GM23338 (cell line): ENCODE data around the gene SSTR5. TPM values are rescaled to one million over a fixed set of nuclear protein-coding genes. Genes with fewer than 3 reads are reported as not detected.

Experiments used
- CREB1 ChIP-seq: fragments of 250-450 bp; sonication (Bioruptor Pico); IDR thresholded peaks from 2 replicates; pipeline ENCODE4 v1.5.0; 2020; ENCODE audit warnings: low read depth, mild to moderate bottlenecking, moderate library complexity
- EZH2 ChIP-seq: fragments of 200-600 bp; sonication (generic); IDR thresholded peaks from one replicate; pipeline ENCODE4 v1.8.0; 2017; ENCODE audit warnings: antibody characterized with exemption, mild to moderate bottlenecking, low read depth; ENCODE audit not compliant: unreplicated experiment
- EZH2phosphoT487 ChIP-seq: fragments of 200-600 bp; sonication (generic); IDR thresholded peaks from one replicate; pipeline ENCODE4 v1.8.1; 2018; ENCODE audit warnings: antibody characterized with exemption; ENCODE audit not compliant: unreplicated experiment
- JUNB ChIP-seq: IDR thresholded peaks from one replicate; pipeline ENCODE4 v1.6.1; 2016; ENCODE audit warnings: antibody characterized with exemption; ENCODE audit not compliant: unreplicated experiment
- NANOG ChIP-seq: IDR thresholded peaks from 2 replicates; pipeline ENCODE4 v1.6.1; 2016; ENCODE audit warnings: antibody characterized with exemption, borderline replicate concordance
- POLR2AphosphoS5 ChIP-seq: IDR thresholded peaks from 2 replicates; pipeline ENCODE4 v1.6.1; 2016; ENCODE audit warnings: antibody characterized with exemption, low read depth
- STAT1 ChIP-seq: IDR thresholded peaks from one replicate; pipeline ENCODE4 v1.6.1; 2016; ENCODE audit warnings: antibody characterized with exemption; ENCODE audit not compliant: unreplicated experiment
- ZNF114 ChIP-seq: fragments of 250-450 bp; sonication (Bioruptor Pico); IDR thresholded peaks from 2 replicates; pipeline ENCODE4 v1.5.0; 2020; ENCODE audit warnings: mild to moderate bottlenecking, moderate library complexity
- ZNF331 ChIP-seq: fragments of 250-450 bp; sonication (Bioruptor Pico); IDR thresholded peaks from 2 replicates; pipeline ENCODE4 v1.5.0; 2020; ENCODE audit warnings: low read depth, mild to moderate bottlenecking, moderate library complexity
- polyA plus RNA-seq: library from polyadenylated mRNA; unstranded; fragments of >200 nt; fragmentation: Nextera tagmentation; extraction: Ambion mirVana; gene quantifications from 2 replicates; pipeline ENCODE4 v1.2.1, GENCODE V29; 2016
- total RNA-seq: library from RNA; depleted of rRNA; stranded (reverse); fragments of >200 nt; shearing (Covaris generic); gene quantifications from 2 replicates; pipeline ENCODE4 v1.2.3, GENCODE V29; 2014
- TF ChIP-seq, protein P1 (sequence below): fragments of 250-450 bp; sonication (Bioruptor Pico); IDR thresholded peaks from 2 replicates; pipeline ENCODE4 v1.5.0; 2020; ENCODE audit warnings: mild to moderate bottlenecking, moderate library complexity
- TF ChIP-seq, protein P2 (sequence below): IDR thresholded peaks from one replicate; pipeline ENCODE4 v1.6.1; 2018; ENCODE audit warnings: antibody characterized with exemption; ENCODE audit not compliant: unreplicated experiment
- TF ChIP-seq, protein P3 (sequence below): IDR thresholded peaks from 2 replicates; pipeline ENCODE4 v1.6.1; 2016; ENCODE audit warnings: antibody characterized with exemption

Gene SSTR5
- total and polyA plus RNA-seq, 2 experiments from 2014 or later, result 0.60 to 1.0 TPM

DNA sequence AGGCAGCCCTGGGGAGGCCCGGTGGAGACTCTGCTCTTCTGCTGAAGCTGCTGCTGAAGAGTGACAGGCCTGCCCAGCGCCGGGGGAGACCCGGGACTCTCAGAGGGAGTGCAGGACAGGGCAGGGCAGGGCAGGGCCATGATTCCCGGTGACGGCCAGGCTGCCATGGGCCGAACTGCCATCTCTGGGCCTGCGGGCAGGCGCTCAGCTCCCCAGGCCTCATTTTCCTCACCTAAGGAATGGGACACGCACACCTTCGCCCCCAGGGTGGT, 22.6 kb upstream of the SSTR5 start (continued):
- TF ChIP-seq, protein P1, sequence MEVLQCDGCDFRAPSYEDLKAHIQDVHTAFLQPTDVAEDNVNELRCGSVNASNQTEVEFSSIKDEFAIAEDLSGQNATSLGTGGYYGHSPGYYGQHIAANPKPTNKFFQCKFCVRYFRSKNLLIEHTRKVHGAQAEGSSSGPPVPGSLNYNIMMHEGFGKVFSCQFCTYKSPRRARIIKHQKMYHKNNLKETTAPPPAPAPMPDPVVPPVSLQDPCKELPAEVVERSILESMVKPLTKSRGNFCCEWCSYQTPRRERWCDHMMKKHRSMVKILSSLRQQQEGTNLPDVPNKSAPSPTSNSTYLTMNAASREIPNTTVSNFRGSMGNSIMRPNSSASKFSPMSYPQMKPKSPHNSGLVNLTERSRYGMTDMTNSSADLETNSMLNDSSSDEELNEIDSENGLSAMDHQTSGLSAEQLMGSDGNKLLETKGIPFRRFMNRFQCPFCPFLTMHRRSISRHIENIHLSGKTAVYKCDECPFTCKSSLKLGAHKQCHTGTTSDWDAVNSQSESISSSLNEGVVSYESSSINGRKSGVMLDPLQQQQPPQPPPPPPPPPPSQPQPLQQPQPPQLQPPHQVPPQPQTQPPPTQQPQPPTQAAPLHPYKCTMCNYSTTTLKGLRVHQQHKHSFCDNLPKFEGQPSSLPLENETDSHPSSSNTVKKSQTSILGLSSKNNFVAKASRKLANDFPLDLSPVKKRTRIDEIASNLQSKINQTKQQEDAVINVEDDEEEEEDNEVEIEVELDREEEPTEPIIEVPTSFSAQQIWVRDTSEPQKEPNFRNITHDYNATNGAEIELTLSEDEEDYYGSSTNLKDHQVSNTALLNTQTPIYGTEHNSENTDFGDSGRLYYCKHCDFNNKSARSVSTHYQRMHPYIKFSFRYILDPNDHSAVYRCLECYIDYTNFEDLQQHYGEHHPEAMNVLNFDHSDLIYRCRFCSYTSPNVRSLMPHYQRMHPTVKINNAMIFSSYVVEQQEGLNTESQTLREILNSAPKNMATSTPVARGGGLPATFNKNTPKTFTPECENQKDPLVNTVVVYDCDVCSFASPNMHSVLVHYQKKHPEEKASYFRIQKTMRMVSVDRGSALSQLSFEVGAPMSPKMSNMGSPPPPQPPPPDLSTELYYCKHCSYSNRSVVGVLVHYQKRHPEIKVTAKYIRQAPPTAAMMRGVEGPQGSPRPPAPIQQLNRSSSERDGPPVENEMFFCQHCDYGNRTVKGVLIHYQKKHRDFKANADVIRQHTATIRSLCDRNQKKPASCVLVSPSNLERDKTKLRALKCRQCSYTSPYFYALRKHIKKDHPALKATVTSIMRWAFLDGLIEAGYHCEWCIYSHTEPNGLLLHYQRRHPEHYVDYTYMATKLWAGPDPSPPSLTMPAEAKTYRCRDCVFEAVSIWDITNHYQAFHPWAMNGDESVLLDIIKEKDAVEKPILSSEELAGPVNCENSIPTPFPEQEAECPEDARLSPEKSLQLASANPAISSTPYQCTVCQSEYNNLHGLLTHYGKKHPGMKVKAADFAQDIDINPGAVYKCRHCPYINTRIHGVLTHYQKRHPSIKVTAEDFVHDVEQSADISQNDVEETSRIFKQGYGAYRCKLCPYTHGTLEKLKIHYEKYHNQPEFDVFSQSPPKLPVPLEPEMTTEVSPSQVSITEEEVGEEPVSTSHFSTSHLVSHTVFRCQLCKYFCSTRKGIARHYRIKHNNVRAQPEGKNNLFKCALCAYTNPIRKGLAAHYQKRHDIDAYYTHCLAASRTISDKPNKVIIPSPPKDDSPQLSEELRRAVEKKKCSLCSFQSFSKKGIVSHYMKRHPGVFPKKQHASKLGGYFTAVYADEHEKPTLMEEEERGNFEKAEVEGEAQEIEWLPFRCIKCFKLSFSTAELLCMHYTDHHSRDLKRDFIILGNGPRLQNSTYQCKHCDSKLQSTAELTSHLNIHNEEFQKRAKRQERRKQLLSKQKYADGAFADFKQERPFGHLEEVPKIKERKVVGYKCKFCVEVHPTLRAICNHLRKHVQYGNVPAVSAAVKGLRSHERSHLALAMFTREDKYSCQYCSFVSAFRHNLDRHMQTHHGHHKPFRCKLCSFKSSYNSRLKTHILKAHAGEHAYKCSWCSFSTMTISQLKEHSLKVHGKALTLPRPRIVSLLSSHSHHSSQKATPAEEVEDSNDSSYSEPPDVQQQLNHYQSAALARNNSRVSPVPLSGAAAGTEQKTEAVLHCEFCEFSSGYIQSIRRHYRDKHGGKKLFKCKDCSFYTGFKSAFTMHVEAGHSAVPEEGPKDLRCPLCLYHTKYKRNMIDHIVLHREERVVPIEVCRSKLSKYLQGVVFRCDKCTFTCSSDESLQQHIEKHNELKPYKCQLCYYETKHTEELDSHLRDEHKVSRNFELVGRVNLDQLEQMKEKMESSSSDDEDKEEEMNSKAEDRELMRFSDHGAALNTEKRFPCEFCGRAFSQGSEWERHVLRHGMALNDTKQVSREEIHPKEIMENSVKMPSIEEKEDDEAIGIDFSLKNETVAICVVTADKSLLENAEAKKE (CRISPR knock-in tag), result no peak
- TF ChIP-seq ZNF331 (no peak), JUNB (no peak), STAT1 (no peak), ZNF114 (no peak), CREB1 (no peak), POLR2AphosphoS5 (no peak), NANOG (no peak), EZH2 (no peak), EZH2phosphoT487 (no peak)
- TF ChIP-seq, protein P2, sequence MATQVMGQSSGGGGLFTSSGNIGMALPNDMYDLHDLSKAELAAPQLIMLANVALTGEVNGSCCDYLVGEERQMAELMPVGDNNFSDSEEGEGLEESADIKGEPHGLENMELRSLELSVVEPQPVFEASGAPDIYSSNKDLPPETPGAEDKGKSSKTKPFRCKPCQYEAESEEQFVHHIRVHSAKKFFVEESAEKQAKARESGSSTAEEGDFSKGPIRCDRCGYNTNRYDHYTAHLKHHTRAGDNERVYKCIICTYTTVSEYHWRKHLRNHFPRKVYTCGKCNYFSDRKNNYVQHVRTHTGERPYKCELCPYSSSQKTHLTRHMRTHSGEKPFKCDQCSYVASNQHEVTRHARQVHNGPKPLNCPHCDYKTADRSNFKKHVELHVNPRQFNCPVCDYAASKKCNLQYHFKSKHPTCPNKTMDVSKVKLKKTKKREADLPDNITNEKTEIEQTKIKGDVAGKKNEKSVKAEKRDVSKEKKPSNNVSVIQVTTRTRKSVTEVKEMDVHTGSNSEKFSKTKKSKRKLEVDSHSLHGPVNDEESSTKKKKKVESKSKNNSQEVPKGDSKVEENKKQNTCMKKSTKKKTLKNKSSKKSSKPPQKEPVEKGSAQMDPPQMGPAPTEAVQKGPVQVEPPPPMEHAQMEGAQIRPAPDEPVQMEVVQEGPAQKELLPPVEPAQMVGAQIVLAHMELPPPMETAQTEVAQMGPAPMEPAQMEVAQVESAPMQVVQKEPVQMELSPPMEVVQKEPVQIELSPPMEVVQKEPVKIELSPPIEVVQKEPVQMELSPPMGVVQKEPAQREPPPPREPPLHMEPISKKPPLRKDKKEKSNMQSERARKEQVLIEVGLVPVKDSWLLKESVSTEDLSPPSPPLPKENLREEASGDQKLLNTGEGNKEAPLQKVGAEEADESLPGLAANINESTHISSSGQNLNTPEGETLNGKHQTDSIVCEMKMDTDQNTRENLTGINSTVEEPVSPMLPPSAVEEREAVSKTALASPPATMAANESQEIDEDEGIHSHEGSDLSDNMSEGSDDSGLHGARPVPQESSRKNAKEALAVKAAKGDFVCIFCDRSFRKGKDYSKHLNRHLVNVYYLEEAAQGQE, result no peak
- TF ChIP-seq, protein P3, sequence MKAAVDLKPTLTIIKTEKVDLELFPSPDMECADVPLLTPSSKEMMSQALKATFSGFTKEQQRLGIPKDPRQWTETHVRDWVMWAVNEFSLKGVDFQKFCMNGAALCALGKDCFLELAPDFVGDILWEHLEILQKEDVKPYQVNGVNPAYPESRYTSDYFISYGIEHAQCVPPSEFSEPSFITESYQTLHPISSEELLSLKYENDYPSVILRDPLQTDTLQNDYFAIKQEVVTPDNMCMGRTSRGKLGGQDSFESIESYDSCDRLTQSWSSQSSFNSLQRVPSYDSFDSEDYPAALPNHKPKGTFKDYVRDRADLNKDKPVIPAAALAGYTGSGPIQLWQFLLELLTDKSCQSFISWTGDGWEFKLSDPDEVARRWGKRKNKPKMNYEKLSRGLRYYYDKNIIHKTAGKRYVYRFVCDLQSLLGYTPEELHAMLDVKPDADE, result no peak
